Measurements from ENCODE around the gene RANGAP1. TPM values are rescaled to one million over a fixed set of nuclear protein-coding genes. Genes with fewer than 3 reads are reported as not detected.

The RANGAP1 gene
- polyA plus RNA-seq, 4 donors, result 27.5 to 62.3 (median 34.0) TPM

- Histone ChIP-seq H3K4me1 (ENCODE audit: control insufficient read depth in 3 of 3, insufficient read depth in 2 of 3, low read depth in 1 of 3, low read length in 2 of 3) (no peaks in the 10 kb centered on the region), H3K27ac (ENCODE audit: low read depth in 1 of 3, low read length in 2 of 3) (no peak overlapping the region), H3K36me3 (ENCODE audit: control insufficient read depth in 3 of 3, insufficient read depth in 2 of 3, low read depth in 1 of 3, low read length in 3 of 3) (peaks cover 10 to 62% (median 16%) of the 10 kb centered on the region in 3 donors), H3K4me3 (ENCODE audit: low read depth in 1 of 3, low read length in 3 of 3) (no peak overlapping the region), H3K27me3 (ENCODE audit: control insufficient read depth in 3 of 3, insufficient read depth in 3 of 3, low read length in 3 of 3) (no peaks in the 10 kb centered on the region), H3K9me3 (ENCODE audit: control insufficient read depth in 2 of 2, insufficient read depth in 1 of 2, low read depth in 1 of 2, low read length in 1 of 2) (no peaks in the 10 kb centered on the region)
- DNase-seq (no peak), FAIRE-seq (no peak)
- 70 to 82% (median 81%) methylated on average over 15 to 17 of the region's 17 CpGs for WGBS, 3 donors
Measured at GRCh38 chr22:41229730-41230400, 56.1 kb downstream of the RANGAP1 start.

- no peaks in the 10 kb centered on the region for H3K4me1 ChIP-seq (ENCODE audit: control insufficient read depth in 3 of 3, insufficient read depth in 2 of 3, low read depth in 1 of 3, low read length in 2 of 3)
- 88 to 93% (median 91%) methylated on average over 6 of the region's 6 CpGs for WGBS, 3 donors
- DNase-seq (no peak), FAIRE-seq (no peak)
- H3K27me3 ChIP-seq (ENCODE audit: control insufficient read depth in 3 of 3, insufficient read depth in 3 of 3, low read length in 3 of 3), result no peaks in the 10 kb centered on the region
- H3K9me3 ChIP-seq (ENCODE audit: control insufficient read depth in 2 of 2, insufficient read depth in 1 of 2, low read depth in 1 of 2, low read length in 1 of 2), result no peaks in the 10 kb centered on the region
- H3K4me3 ChIP-seq (ENCODE audit: low read depth in 1 of 3, low read length in 3 of 3), result no peak overlapping the region
- H3K36me3 ChIP-seq (ENCODE audit: control insufficient read depth in 3 of 3, insufficient read depth in 2 of 3, low read depth in 1 of 3, low read length in 3 of 3), result peaks cover 10 to 68% (median 16%) of the 10 kb centered on the region in 3 donors
- no peak overlapping the region for H3K27ac ChIP-seq (ENCODE audit: low read depth in 1 of 3, low read length in 2 of 3)
Measured at GRCh38 chr22:41229215-41229614, 56.8 kb downstream of the RANGAP1 start.

- no peak overlapping the region for H3K4me3 ChIP-seq (ENCODE audit: low read depth in 1 of 3, low read length in 3 of 3)
- 91 to 93% (median 91%) methylated on average over 25 to 26 of the region's 26 CpGs for WGBS, 3 donors
- FAIRE-seq (no peak), DNase-seq (no peak)
- peaks cover 10 to 91% (median 18%) of the 10 kb centered on the region in 3 donors for H3K36me3 ChIP-seq (ENCODE audit: control insufficient read depth in 3 of 3, insufficient read depth in 2 of 3, low read depth in 1 of 3, low read length in 3 of 3)
- H3K4me1 ChIP-seq (ENCODE audit: control insufficient read depth in 3 of 3, insufficient read depth in 2 of 3, low read depth in 1 of 3, low read length in 2 of 3), result no peaks in the 10 kb centered on the region
- no peaks in the 10 kb centered on the region for H3K9me3 ChIP-seq (ENCODE audit: control insufficient read depth in 2 of 2, insufficient read depth in 1 of 2, low read depth in 1 of 2, low read length in 1 of 2)
- H3K27me3 ChIP-seq (ENCODE audit: control insufficient read depth in 3 of 3, insufficient read depth in 3 of 3, low read length in 3 of 3), result no peaks in the 10 kb centered on the region
- H3K27ac ChIP-seq (ENCODE audit: low read depth in 1 of 3, low read length in 2 of 3), result no peak overlapping the region
Measured at GRCh38 chr22:41226723-41227655, 59.0 kb downstream of the RANGAP1 start.

GRCh38 chr22:41223535-41223934 lies 62.5 kb downstream of the RANGAP1 start:
- Histone ChIP-seq H3K27ac (ENCODE audit: low read depth in 1 of 3, low read length in 2 of 3) (no peak overlapping the region), H3K27me3 (ENCODE audit: control insufficient read depth in 3 of 3, insufficient read depth in 3 of 3, low read length in 3 of 3) (no peaks in the 10 kb centered on the region), H3K4me3 (ENCODE audit: low read depth in 1 of 3, low read length in 3 of 3) (no peak overlapping the region), H3K36me3 (ENCODE audit: control insufficient read depth in 3 of 3, insufficient read depth in 2 of 3, low read depth in 1 of 3, low read length in 3 of 3) (peaks cover 10 to 89% (median 22%) of the 10 kb centered on the region in 3 donors), H3K9me3 (ENCODE audit: control insufficient read depth in 2 of 2, insufficient read depth in 1 of 2, low read depth in 1 of 2, low read length in 1 of 2) (no peaks in the 10 kb centered on the region), H3K4me1 (ENCODE audit: control insufficient read depth in 3 of 3, insufficient read depth in 2 of 3, low read depth in 1 of 3, low read length in 2 of 3) (no peaks in the 10 kb centered on the region)
- FAIRE-seq (no peak), DNase-seq (no peak)
- 88 to 90% (median 89%) methylated on average over 7 of the region's 7 CpGs for WGBS, 3 donors

- no peak for FAIRE-seq
- 90 to 96% (median 93%) methylated on average over 9 of the region's 9 CpGs for WGBS, 3 donors
Measured at GRCh38 chr22:41222846-41223507, 63.0 kb downstream of the RANGAP1 start.

GRCh38 chr22:41217553-41218157 lies 68.3 kb downstream of the RANGAP1 start:
- Histone ChIP-seq H3K27ac (ENCODE audit: low read depth in 1 of 3, low read length in 2 of 3) (peak overlapping the region in 2 of 3 donors; percentile 43 to 59), H3K4me3 (ENCODE audit: low read depth in 1 of 3, low read length in 3 of 3) (no peak overlapping the region), H3K9me3 (ENCODE audit: control insufficient read depth in 2 of 2, insufficient read depth in 1 of 2, low read depth in 1 of 2, low read length in 1 of 2) (peaks cover 0 to 9% of the 10 kb centered on the region in 2 donors), H3K36me3 (ENCODE audit: control insufficient read depth in 3 of 3, insufficient read depth in 2 of 3, low read depth in 1 of 3, low read length in 3 of 3) (peaks cover 3 to 76% (median 18%) of the 10 kb centered on the region in 3 donors), H3K4me1 (ENCODE audit: control insufficient read depth in 3 of 3, insufficient read depth in 2 of 3, low read depth in 1 of 3, low read length in 2 of 3) (no peaks in the 10 kb centered on the region), H3K27me3 (ENCODE audit: control insufficient read depth in 3 of 3, insufficient read depth in 3 of 3, low read length in 3 of 3) (no peaks in the 10 kb centered on the region)
- DNase-seq, result peak; percentile 13 to 35
- 43 to 70% (median 60%) methylated on average over 16 of the region's 16 CpGs for WGBS, 3 donors
- no peak for FAIRE-seq

More at GRCh38 chr22:41222846-41223507, 63.0 kb downstream of the RANGAP1 start:
- H3K36me3 ChIP-seq (ENCODE audit: control insufficient read depth in 3 of 3, insufficient read depth in 2 of 3, low read depth in 1 of 3, low read length in 3 of 3), result peaks cover 10 to 86% (median 22%) of the 10 kb centered on the region in 3 donors
- H3K27ac ChIP-seq (ENCODE audit: low read depth in 1 of 3, low read length in 2 of 3), result no peak overlapping the region
- no peaks in the 10 kb centered on the region for H3K27me3 ChIP-seq (ENCODE audit: control insufficient read depth in 3 of 3, insufficient read depth in 3 of 3, low read length in 3 of 3)
- H3K9me3 ChIP-seq (ENCODE audit: control insufficient read depth in 2 of 2, insufficient read depth in 1 of 2, low read depth in 1 of 2, low read length in 1 of 2), result no peaks in the 10 kb centered on the region
- DNase-seq, result no peak
- H3K4me3 ChIP-seq (ENCODE audit: low read depth in 1 of 3, low read length in 3 of 3), result no peak overlapping the region
- no peaks in the 10 kb centered on the region for H3K4me1 ChIP-seq (ENCODE audit: control insufficient read depth in 3 of 3, insufficient read depth in 2 of 3, low read depth in 1 of 3, low read length in 2 of 3)

- FAIRE-seq (no peak), DNase-seq (no peak)
- 71 to 86% (median 86%) methylated on average over 12 to 13 of the region's 13 CpGs for WGBS, 3 donors
- Histone ChIP-seq H3K9me3 (ENCODE audit: control insufficient read depth in 2 of 2, insufficient read depth in 1 of 2, low read depth in 1 of 2, low read length in 1 of 2) (peaks cover 0 to 9% of the 10 kb centered on the region in 2 donors), H3K36me3 (ENCODE audit: control insufficient read depth in 3 of 3, insufficient read depth in 2 of 3, low read depth in 1 of 3, low read length in 3 of 3) (peaks cover 3 to 75% (median 15%) of the 10 kb centered on the region in 3 donors), H3K4me1 (ENCODE audit: control insufficient read depth in 3 of 3, insufficient read depth in 2 of 3, low read depth in 1 of 3, low read length in 2 of 3) (no peaks in the 10 kb centered on the region), H3K4me3 (ENCODE audit: low read depth in 1 of 3, low read length in 3 of 3) (no peak overlapping the region), H3K27ac (ENCODE audit: low read depth in 1 of 3, low read length in 2 of 3) (peak overlapping the region in 2 of 3 donors; percentile 43 to 59), H3K27me3 (ENCODE audit: control insufficient read depth in 3 of 3, insufficient read depth in 3 of 3, low read length in 3 of 3) (no peaks in the 10 kb centered on the region)
Measured at GRCh38 chr22:41216984-41217383, 69.0 kb downstream of the RANGAP1 start.

GRCh38 chr22:41215926-41216325 lies 70.1 kb downstream of the RANGAP1 start:
- Histone ChIP-seq H3K9me3 (ENCODE audit: control insufficient read depth in 2 of 2, insufficient read depth in 1 of 2, low read depth in 1 of 2, low read length in 1 of 2) (peaks cover 0 to 9% of the 10 kb centered on the region in 2 donors), H3K36me3 (ENCODE audit: control insufficient read depth in 3 of 3, insufficient read depth in 2 of 3, low read depth in 1 of 3, low read length in 3 of 3) (peaks cover 3 to 73% (median 12%) of the 10 kb centered on the region in 3 donors), H3K27ac (ENCODE audit: low read depth in 1 of 3, low read length in 2 of 3) (no peak overlapping the region), H3K27me3 (ENCODE audit: control insufficient read depth in 3 of 3, insufficient read depth in 3 of 3, low read length in 3 of 3) (no peaks in the 10 kb centered on the region), H3K4me1 (ENCODE audit: control insufficient read depth in 3 of 3, insufficient read depth in 2 of 3, low read depth in 1 of 3, low read length in 2 of 3) (no peaks in the 10 kb centered on the region), H3K4me3 (ENCODE audit: low read depth in 1 of 3, low read length in 3 of 3) (no peak overlapping the region)
- no peak for DNase-seq
- 88 to 94% (median 93%) methylated on average over 7 of the region's 7 CpGs for whole genome bisulfite sequencing, 3 donors
- no peak for FAIRE-seq

All from small intestine (tissue), 7 donors.